Neural cell (in vitro differentiated cells): ENCODE results near the gene LPAR6. TPM values are rescaled to one million over a fixed set of nuclear protein-coding genes. Genes with fewer than 3 reads are reported as not detected.

Experiments
- H2AFZ ChIP-seq: fragments of 200-600, 300-800 bp; sonication (generic), shearing (Covaris generic); 2 replicates; pipeline ENCODE4 v1.6.0; 2014; ENCODE audit warnings: low read depth, mild to moderate bottlenecking, antibody characterized with exemption, low read length, moderate library complexity
- H3F3A ChIP-seq: fragments of 200-600 bp; shearing (Covaris generic); 2 replicates; pipeline ENCODE4 v1.6.1; 2016; ENCODE audit warnings: mild to moderate bottlenecking, moderate library complexity, mixed read lengths, antibody characterized with exemption, low read length; ENCODE audit not compliant: insufficient read depth, poor library complexity, severe bottlenecking
- H3K27ac ChIP-seq: fragments of 200-600, 300-800 bp; sonication (generic), shearing (Covaris generic); 2 replicates; pipeline ENCODE4 v1.5.1; 2014; ENCODE audit warnings: mild to moderate bottlenecking, low read length, moderate library complexity
- H3K27me3 ChIP-seq: fragments of 300-800, 200-600 bp; sonication (generic), shearing (Covaris generic); 2 replicates; pipeline ENCODE4 v1.6.0; 2014; ENCODE audit warnings: mild to moderate bottlenecking, low read depth, low read length, moderate library complexity; ENCODE audit not compliant: insufficient read depth
- H3K36me3 ChIP-seq: fragments of 300-800, 200-600 bp; sonication (generic), shearing (Covaris generic); 2 replicates; pipeline ENCODE4 v1.5.1; 2014; ENCODE audit warnings: mild to moderate bottlenecking, antibody characterized with exemption, low read length, moderate library complexity; ENCODE audit not compliant: insufficient read depth
- H3K4me2 ChIP-seq: fragments of 300-800, 200-600 bp; sonication (generic), shearing (Covaris generic); 2 replicates; pipeline ENCODE4 v1.6.0; 2014; ENCODE audit warnings: mild to moderate bottlenecking, low read length
- H3K4me3 ChIP-seq: fragments of 300-800, 200-600 bp; sonication (generic), shearing (Covaris generic); 2 replicates; pipeline ENCODE4 v1.5.1; 2014; ENCODE audit warnings: mild to moderate bottlenecking, low read length, moderate library complexity
- H3K79me2 ChIP-seq: fragments of 200-600 bp; shearing (Covaris generic); replicated peaks from 2 replicates; pipeline ENCODE4 v1.6.0; 2014; ENCODE audit warnings: mild to moderate bottlenecking, low read length, moderate library complexity; ENCODE audit not compliant: insufficient read depth
- H3K9ac ChIP-seq: fragments of 300-800, 200-600 bp; sonication (generic), shearing (Covaris generic); 2 replicates; pipeline ENCODE4 v1.6.1; 2016; ENCODE audit warnings: mild to moderate bottlenecking, low read length, mixed read lengths
- H3K9me2 ChIP-seq: fragments of 200-600 bp; shearing (Covaris generic); 2 replicates; pipeline ENCODE4 v1.6.1; 2016; ENCODE audit warnings: mild to moderate bottlenecking, low read length, mixed read lengths; ENCODE audit not compliant: insufficient read depth
- H3K9me3 ChIP-seq: fragments of 200-600, 300-800 bp; sonication (generic), shearing (Covaris generic); 2 replicates; pipeline ENCODE4 v1.6.1; 2016; ENCODE audit warnings: mild to moderate bottlenecking, mixed run types, low read length, moderate library complexity, mixed read lengths
- H4K20me1 ChIP-seq: fragments of 200-600 bp; shearing (Covaris generic); 2 replicates; pipeline ENCODE4 v1.6.1; 2016; ENCODE audit warnings: mild to moderate bottlenecking, mixed run types; ENCODE audit not compliant: insufficient read depth
- CTCF ChIP-seq: fragments of 450-650 bp; IDR thresholded peaks from 2 replicates; pipeline ENCODE4 v1.5.1; 2014; ENCODE audit warnings: antibody characterized with exemption, mild to moderate bottlenecking, moderate library complexity; ENCODE audit not compliant: poor library complexity, severe bottlenecking
- EP300 ChIP-seq: fragments of 450-650 bp; conservative IDR thresholded peaks from 2 replicates; pipeline ENCODE4 v1.6.1; 2014; ENCODE audit warnings: antibody characterized with exemption, mild to moderate bottlenecking, moderate library complexity; ENCODE audit not compliant: poor library complexity, severe bottlenecking
- EZH2 ChIP-seq: fragments of 200-600, 300-800 bp; shearing (Covaris generic), sonication (generic); IDR thresholded peaks from 2 replicates; pipeline ENCODE4 v1.6.1; 2014; ENCODE audit warnings: antibody characterized with exemption, low read length, borderline replicate concordance, mild to moderate bottlenecking; ENCODE audit not compliant: insufficient read depth, poor library complexity, severe bottlenecking
- MXI1 ChIP-seq: fragments of 450-650 bp; conservative IDR thresholded peaks from 2 replicates; pipeline ENCODE4 v1.6.1; 2014; ENCODE audit warnings: antibody characterized with exemption, mild to moderate bottlenecking; ENCODE audit not compliant: poor library complexity, severe bottlenecking
- POLR2AphosphoS5 ChIP-seq: IDR thresholded peaks from 2 replicates; pipeline ENCODE4 v1.6.1; 2012
- RAD21 ChIP-seq: fragments of 450-650 bp; conservative IDR thresholded peaks from 2 replicates; pipeline ENCODE4 v1.6.1; 2014; ENCODE audit warnings: antibody characterized with exemption, mild to moderate bottlenecking, moderate library complexity
- REST ChIP-seq: IDR thresholded peaks from 2 replicates; pipeline ENCODE4 v1.6.1; 2012; ENCODE audit warnings: borderline replicate concordance
- SMC3 ChIP-seq: fragments of 450-650 bp; conservative IDR thresholded peaks from 2 replicates; pipeline ENCODE4 v1.6.1; 2014; ENCODE audit warnings: antibody characterized with exemption, mild to moderate bottlenecking, moderate library complexity; ENCODE audit not compliant: poor library complexity
- TAF1 ChIP-seq: IDR thresholded peaks from 2 replicates; pipeline ENCODE4 v1.6.1; 2012; ENCODE audit warnings: low read depth
- polyA plus RNA-seq: library from polyadenylated mRNA; depleted of rRNA; stranded (reverse); fragments of >200 nt; gene quantifications from 2 replicates; pipeline ENCODE4 v1.2.3, GENCODE V29; 2014

The LPAR6 gene
- polyA plus RNA-seq, 1 donor from 2014 or later = not detected

DNA sequence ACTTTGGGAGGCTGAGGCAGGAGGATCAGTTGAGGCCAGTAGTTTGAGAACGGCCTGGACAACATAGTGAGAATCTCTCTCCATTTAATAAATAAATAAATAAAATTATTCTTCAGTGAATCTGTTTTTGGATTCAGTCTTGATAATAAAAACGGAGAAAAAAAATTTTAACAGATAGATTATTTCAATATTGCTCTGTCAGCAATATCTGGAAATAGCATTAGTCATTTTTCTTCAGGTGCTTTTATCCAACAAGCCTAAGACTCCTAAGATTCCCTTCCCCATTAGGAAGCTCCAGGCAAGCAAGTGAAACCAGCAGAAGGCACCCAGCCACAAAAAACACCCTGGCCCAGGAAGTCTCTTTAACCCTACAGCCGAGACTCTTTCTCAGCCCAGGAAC lies 21.3 kb upstream of the LPAR6 start:
- no peak for TF ChIP-seq TAF1
- no peak for TF ChIP-seq EP300
- TF ChIP-seq RAD21 = no peak
- TF ChIP-seq REST = no peak
- TF ChIP-seq POLR2AphosphoS5 = no peak
- no peak for TF ChIP-seq MXI1
- no peak for TF ChIP-seq SMC3
- no peak for TF ChIP-seq CTCF
- no peak for TF ChIP-seq EZH2
- no peaks in the 10 kb centered on the region for H3F3A ChIP-seq
- H3K36me3 ChIP-seq = no peaks in the 10 kb centered on the region
- no peak overlapping the region for H3K4me2 ChIP-seq
- no peak overlapping the region for H2AFZ ChIP-seq
- no peaks in the 10 kb centered on the region for H3K27me3 ChIP-seq
- H3K9me3 ChIP-seq = no peaks in the 10 kb centered on the region
- H3K79me2 ChIP-seq = no peaks in the 10 kb centered on the region
- no peaks in the 10 kb centered on the region for H4K20me1 ChIP-seq
- no peak overlapping the region for H3K9ac ChIP-seq
- no peak overlapping the region for H3K27ac ChIP-seq
- no peaks in the 10 kb centered on the region for H3K9me2 ChIP-seq
- no peak overlapping the region for H3K4me3 ChIP-seq

DNA sequence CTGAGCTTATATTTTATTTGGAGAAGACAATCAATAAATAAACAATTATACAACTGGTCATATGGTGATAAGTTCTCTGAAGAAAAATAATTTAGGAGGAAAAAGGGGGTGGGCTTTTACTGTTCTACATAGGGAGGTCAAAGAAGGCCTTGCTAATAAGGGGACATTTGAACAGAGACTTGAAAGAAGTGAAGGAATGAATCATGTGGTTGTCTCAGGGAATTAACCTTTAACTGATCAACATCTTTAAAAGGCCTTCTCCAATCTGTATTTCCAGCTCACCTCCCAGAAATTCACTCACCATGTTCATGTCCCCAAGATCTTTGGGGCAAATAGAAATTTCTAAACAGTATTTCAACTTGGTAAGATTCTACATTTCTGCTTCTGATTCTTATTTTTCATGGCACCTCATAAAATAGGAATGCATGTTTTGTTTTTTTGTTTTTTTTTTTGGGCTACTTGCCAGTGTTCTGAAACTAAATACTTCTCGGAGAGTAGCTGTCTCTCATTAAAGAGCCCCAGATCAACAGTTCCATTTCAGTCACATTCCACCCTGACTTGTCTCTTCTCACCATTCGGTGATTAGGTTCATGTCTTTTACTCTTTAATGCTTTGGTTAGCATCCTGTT lies 19.2 kb upstream of the LPAR6 start:
- Histone ChIP-seq H3K79me2 (no peaks in the 10 kb centered on the region), H3K4me2 (no peak overlapping the region), H3K36me3 (no peaks in the 10 kb centered on the region), H3K9me2 (no peaks in the 10 kb centered on the region), H3F3A (no peaks in the 10 kb centered on the region), H3K4me3 (no peak overlapping the region), H2AFZ (no peak overlapping the region), H3K9me3 (no peaks in the 10 kb centered on the region), H3K27ac (no peak overlapping the region), H4K20me1 (no peaks in the 10 kb centered on the region), H3K27me3 (no peaks in the 10 kb centered on the region), H3K9ac (no peak overlapping the region)
- TF ChIP-seq CTCF (no peak), TAF1 (no peak), REST (no peak), RAD21 (no peak), EP300 (no peak), EZH2 (no peak), MXI1 (no peak), POLR2AphosphoS5 (no peak), SMC3 (no peak)
